GM18508 (cell line): ENCODE data around the gene LAMP5.

ENCODE experiments used
- ATAC-seq: cut with Tn5 transposase; IDR thresholded peaks from one replicate; pipeline ENCODE4 v1.9.1; 2021; ENCODE audit warnings: moderate number of reproducible peaks; ENCODE audit not compliant: insufficient read depth, unreplicated experiment

LAMP5 gene

DNA sequence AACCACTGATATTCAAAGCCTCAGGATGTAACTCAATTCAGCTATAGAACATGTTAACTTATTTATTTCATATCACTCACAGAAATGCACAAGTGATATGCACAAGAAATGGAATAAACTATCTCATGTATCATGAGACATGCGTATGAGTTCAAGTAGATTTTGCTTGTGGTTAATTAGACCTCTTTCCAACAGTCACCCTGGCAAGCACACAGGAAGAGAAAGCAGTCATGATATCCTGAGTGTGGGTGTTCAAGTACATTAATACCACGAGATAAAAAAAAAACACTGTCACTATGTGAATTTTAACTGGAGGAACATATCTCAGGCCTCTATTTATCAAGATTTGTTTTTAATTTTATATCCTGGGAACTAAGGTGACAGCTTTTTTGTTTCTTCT lies 64.2 kb downstream of the LAMP5 start:
- no peak for ATAC-seq
